Activated T-cell treated with anti-CD3 and anti-CD28 coated beads, Interleukin-2, amount 50 U/mL, for 24 hours (primary cell): ENCODE measurements around the gene CERS6.

Experiments used
- DNase-seq: peaks from one replicate; pipeline ENCODE4 v3.0.0-alpha.2; 2020
- H3K27ac Mint-ChIP-seq: 2 replicates; pipeline ENCODE4 v1.8.0; 2020; ENCODE audit warnings: mild to moderate bottlenecking, mixed read lengths
- H3K27me3 Mint-ChIP-seq: 2 replicates; pipeline ENCODE4 v1.8.0; 2020; ENCODE audit warnings: mixed read lengths
- H3K36me3 Mint-ChIP-seq: 2 replicates; pipeline ENCODE4 v1.8.0; 2020; ENCODE audit warnings: low read depth, mixed read lengths
- H3K4me1 Mint-ChIP-seq: 2 replicates; pipeline ENCODE4 v1.8.0; 2020; ENCODE audit warnings: low read depth, mixed read lengths
- H3K4me3 Mint-ChIP-seq: 2 replicates; pipeline ENCODE4 v1.8.0; 2020; ENCODE audit warnings: mild to moderate bottlenecking, moderate library complexity, mixed read lengths
- H3K9me3 Mint-ChIP-seq: 2 replicates; pipeline ENCODE4 v1.8.0; 2020; ENCODE audit warnings: mixed read lengths

CERS6 gene

GRCh38 chr2:168432565-168433186 lies 23.4 kb upstream of the CERS6 start:
- no peaks in the 10 kb centered on the region for H3K27me3 Mint-ChIP-seq
- peaks cover 51% of the 10 kb centered on the region for H3K4me1 Mint-ChIP-seq
- no peak for DNase-seq
- no peaks in the 10 kb centered on the region for H3K36me3 Mint-ChIP-seq
- H3K4me3 Mint-ChIP-seq = no peak overlapping the region
- no peaks in the 10 kb centered on the region for H3K9me3 Mint-ChIP-seq
- H3K27ac Mint-ChIP-seq = peak overlapping the region; percentile 88

GRCh38 chr2:168433527-168433926 lies 22.5 kb upstream of the CERS6 start:
- H3K27me3 Mint-ChIP-seq = no peaks in the 10 kb centered on the region
- peaks cover 51% of the 10 kb centered on the region for H3K4me1 Mint-ChIP-seq
- H3K27ac Mint-ChIP-seq = peak overlapping the region; percentile 39
- no peak for DNase-seq
- no peak overlapping the region for H3K4me3 Mint-ChIP-seq
- H3K36me3 Mint-ChIP-seq = no peaks in the 10 kb centered on the region
- no peaks in the 10 kb centered on the region for H3K9me3 Mint-ChIP-seq

- peaks cover 55% of the 10 kb centered on the region for H3K4me1 Mint-ChIP-seq
- no peak overlapping the region for H3K4me3 Mint-ChIP-seq
- DNase-seq = no peak
- no peaks in the 10 kb centered on the region for H3K27me3 Mint-ChIP-seq
- H3K27ac Mint-ChIP-seq = no peak overlapping the region
- H3K36me3 Mint-ChIP-seq = no peaks in the 10 kb centered on the region
- H3K9me3 Mint-ChIP-seq = no peaks in the 10 kb centered on the region
Measured at GRCh38 chr2:168434146-168434545, 21.9 kb upstream of the CERS6 start.

- no peak for DNase-seq
- H3K4me1 Mint-ChIP-seq = peaks cover 57% of the 10 kb centered on the region
- no peaks in the 10 kb centered on the region for H3K9me3 Mint-ChIP-seq
- no peak overlapping the region for H3K27ac Mint-ChIP-seq
- no peaks in the 10 kb centered on the region for H3K36me3 Mint-ChIP-seq
- no peak overlapping the region for H3K4me3 Mint-ChIP-seq
- no peaks in the 10 kb centered on the region for H3K27me3 Mint-ChIP-seq
Measured at GRCh38 chr2:168436840-168437239, 19.2 kb upstream of the CERS6 start.

DNA sequence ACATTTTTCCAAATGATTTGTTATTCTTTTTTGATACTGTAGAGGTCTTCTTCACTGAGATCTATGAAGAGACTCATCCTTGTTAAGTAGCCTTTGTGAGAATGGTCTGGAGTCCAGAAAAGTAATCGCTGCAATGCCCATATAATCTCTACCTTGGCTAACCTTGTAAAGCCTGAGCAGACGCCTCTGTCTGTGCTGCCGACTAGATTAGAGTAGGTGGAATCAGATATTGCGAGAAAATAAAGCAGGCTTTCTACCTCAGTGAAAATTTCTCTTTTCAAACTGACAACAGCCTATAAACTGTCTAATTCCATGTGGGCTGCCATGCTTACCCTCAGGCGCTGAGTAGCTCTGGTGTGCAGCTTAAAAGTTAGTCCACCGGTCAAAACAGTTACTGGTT lies 17.5 kb upstream of the CERS6 start:
- Mint-ChIP-seq H3K27me3 (no peaks in the 10 kb centered on the region), H3K4me3 (no peak overlapping the region), H3K36me3 (no peaks in the 10 kb centered on the region), H3K9me3 (no peaks in the 10 kb centered on the region), H3K4me1 (peaks cover 44% of the 10 kb centered on the region), H3K27ac (no peak overlapping the region)
- no peak for DNase-seq

DNA sequence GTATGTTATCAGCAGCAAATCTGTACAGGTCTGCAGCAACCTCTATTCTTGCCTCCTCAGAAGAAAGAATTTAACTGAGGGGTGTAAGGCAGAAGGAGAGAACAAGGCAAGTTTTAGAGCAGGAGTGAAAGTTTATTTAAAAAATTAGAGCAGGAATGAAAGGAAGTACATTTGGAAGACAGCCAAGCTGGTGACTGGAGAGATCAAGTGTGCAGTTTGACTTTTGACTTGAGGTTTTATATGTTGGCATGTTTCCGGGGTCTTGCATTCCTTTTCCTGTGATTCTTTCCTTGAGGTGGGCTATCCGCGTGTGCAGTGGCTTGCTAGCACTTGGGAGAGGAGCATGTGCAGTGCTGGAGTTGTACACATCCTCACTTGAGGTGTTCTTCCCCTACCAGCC lies 16.5 kb upstream of the CERS6 start:
- Mint-ChIP-seq H3K9me3 (peaks cover 4% of the 10 kb centered on the region), H3K4me1 (peaks cover 35% of the 10 kb centered on the region), H3K27me3 (no peaks in the 10 kb centered on the region), H3K4me3 (no peak overlapping the region), H3K36me3 (no peaks in the 10 kb centered on the region), H3K27ac (no peak overlapping the region)
- DNase-seq = no peak

GRCh38 chr2:168441214-168441872 lies 14.7 kb upstream of the CERS6 start:
- Mint-ChIP-seq H3K4me3 (no peak overlapping the region), H3K36me3 (no peaks in the 10 kb centered on the region)

DNA sequence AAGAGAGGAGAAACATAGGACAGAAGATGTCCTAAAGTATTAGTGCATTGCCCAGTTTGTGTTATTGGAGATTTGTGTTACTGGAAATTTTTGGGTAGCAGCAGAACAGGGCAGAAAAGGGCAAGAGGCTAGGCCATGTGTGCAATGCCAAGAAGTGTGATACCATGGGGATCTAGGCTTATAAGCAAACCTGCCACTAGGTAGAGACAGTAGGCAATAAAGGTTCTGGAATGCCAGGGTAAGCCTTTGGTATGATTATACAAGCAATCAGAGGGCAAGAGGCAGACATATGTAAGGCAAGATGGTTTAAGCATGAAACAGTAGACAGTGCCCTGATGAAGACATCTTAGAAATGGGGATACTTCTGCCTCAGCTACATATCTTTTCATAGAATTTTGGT lies 12.3 kb upstream of the CERS6 start:
- Mint-ChIP-seq H3K27ac (no peak overlapping the region), H3K4me1 (peaks cover 23% of the 10 kb centered on the region), H3K4me3 (no peak overlapping the region), H3K36me3 (no peaks in the 10 kb centered on the region), H3K27me3 (no peaks in the 10 kb centered on the region), H3K9me3 (peaks cover 14% of the 10 kb centered on the region)
- no peak for DNase-seq

More at GRCh38 chr2:168441214-168441872, 14.7 kb upstream of the CERS6 start:
- Mint-ChIP-seq H3K27ac (no peak overlapping the region), H3K9me3 (peaks cover 12% of the 10 kb centered on the region), H3K4me1 (peaks cover 27% of the 10 kb centered on the region), H3K27me3 (no peaks in the 10 kb centered on the region)
- no peak for DNase-seq

DNA sequence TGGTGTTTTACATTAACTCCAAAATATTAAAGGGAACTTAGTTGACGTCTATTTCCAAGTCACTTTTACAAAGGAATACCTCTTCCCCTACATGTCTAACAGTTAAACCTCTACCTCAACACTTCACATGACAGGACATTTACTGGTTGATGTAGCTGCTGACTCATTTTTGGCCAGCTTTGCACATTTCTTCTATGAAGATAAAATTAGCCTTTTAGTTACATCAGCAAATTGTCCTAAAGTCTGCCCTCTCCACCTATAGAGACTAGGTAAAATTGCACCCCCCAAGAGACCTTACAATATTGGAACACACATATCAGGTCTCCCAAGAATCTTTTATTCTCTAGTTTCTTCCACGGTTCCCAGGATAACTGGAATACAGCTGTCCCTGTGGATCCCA lies 10.1 kb upstream of the CERS6 start:
- DNase-seq = no peak
- Mint-ChIP-seq H3K36me3 (no peaks in the 10 kb centered on the region), H3K4me3 (no peak overlapping the region), H3K27ac (no peak overlapping the region), H3K4me1 (peaks cover 24% of the 10 kb centered on the region), H3K27me3 (no peaks in the 10 kb centered on the region), H3K9me3 (peaks cover 14% of the 10 kb centered on the region)

GRCh38 chr2:168448980-168449379 lies 7.1 kb upstream of the CERS6 start:
- no peak overlapping the region for H3K4me3 Mint-ChIP-seq
- no peaks in the 10 kb centered on the region for H3K27me3 Mint-ChIP-seq
- no peak overlapping the region for H3K27ac Mint-ChIP-seq
- H3K4me1 Mint-ChIP-seq = peaks cover 27% of the 10 kb centered on the region
- DNase-seq = no peak
- no peaks in the 10 kb centered on the region for H3K36me3 Mint-ChIP-seq
- H3K9me3 Mint-ChIP-seq = peaks cover 14% of the 10 kb centered on the region

DNA sequence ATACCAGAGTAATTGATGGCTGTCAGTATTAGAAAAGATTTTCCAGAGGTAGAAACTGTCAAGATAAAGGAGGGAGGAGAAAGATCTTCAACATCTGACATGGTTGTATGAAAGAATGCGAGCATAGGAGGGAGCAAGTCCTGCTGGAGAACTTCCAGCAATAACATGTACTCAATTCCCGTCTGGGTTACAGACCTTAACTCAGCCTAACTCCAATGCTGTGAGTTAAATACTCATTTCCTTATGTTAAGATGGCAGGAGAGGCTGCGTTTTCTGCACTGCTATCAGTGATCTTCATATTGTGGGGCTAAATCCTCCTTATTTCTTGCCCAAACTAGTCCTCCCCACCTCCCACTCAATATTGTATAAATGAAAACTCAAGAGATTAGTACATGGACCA lies 6.7 kb upstream of the CERS6 start:
- H3K27ac Mint-ChIP-seq = no peak overlapping the region
- no peaks in the 10 kb centered on the region for H3K27me3 Mint-ChIP-seq
- peaks cover 27% of the 10 kb centered on the region for H3K4me1 Mint-ChIP-seq
- no peak overlapping the region for H3K4me3 Mint-ChIP-seq
- DNase-seq = no peak
- H3K36me3 Mint-ChIP-seq = no peaks in the 10 kb centered on the region
- H3K9me3 Mint-ChIP-seq = peaks cover 11% of the 10 kb centered on the region

- Mint-ChIP-seq H3K4me3 (no peak overlapping the region), H3K4me1 (peaks cover 27% of the 10 kb centered on the region), H3K27ac (no peak overlapping the region)
Measured at GRCh38 chr2:168450171-168450570, 5.9 kb upstream of the CERS6 start.

GRCh38 chr2:168450732-168451131 lies 5.3 kb upstream of the CERS6 start:
- peaks cover 6% of the 10 kb centered on the region for H3K9me3 Mint-ChIP-seq
- H3K27me3 Mint-ChIP-seq = no peaks in the 10 kb centered on the region
- no peak for DNase-seq
- H3K4me3 Mint-ChIP-seq = no peak overlapping the region
- H3K36me3 Mint-ChIP-seq = no peaks in the 10 kb centered on the region
- H3K27ac Mint-ChIP-seq = no peak overlapping the region
- H3K4me1 Mint-ChIP-seq = peaks cover 27% of the 10 kb centered on the region

More at GRCh38 chr2:168450171-168450570, 5.9 kb upstream of the CERS6 start:
- H3K9me3 Mint-ChIP-seq = peaks cover 6% of the 10 kb centered on the region
- no peak for DNase-seq
- no peaks in the 10 kb centered on the region for H3K36me3 Mint-ChIP-seq
- H3K27me3 Mint-ChIP-seq = no peaks in the 10 kb centered on the region

DNA sequence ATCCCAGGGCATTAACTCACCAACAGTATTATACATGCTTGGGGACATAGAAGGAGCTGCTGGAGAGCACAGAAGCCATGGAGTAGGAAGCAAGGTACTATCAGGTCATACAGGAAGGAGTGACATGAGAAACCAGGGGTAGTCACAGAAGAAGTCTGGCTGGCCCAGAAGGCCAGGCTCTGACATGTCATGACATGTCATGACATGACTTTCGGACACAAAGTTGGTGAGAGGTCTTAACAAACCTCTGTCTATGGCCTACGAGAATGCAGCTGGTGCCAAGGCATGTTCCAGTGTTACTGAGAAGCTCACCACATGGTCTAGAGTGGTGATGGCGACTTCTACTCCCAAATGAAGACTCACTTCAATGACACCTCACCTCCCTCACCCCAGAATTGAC lies 3.3 kb upstream of the CERS6 start:
- no peaks in the 10 kb centered on the region for H3K27me3 Mint-ChIP-seq
- DNase-seq = no peak
- H3K4me3 Mint-ChIP-seq = no peak overlapping the region

GRCh38 chr2:168453404-168453803 lies 2.7 kb upstream of the CERS6 start:
- Mint-ChIP-seq H3K27ac (no peak overlapping the region), H3K27me3 (no peaks in the 10 kb centered on the region), H3K4me3 (no peak overlapping the region), H3K9me3 (no peaks in the 10 kb centered on the region), H3K4me1 (peaks cover 41% of the 10 kb centered on the region), H3K36me3 (peaks cover 8% of the 10 kb centered on the region)
- DNase-seq = no peak

More for the DNA sequence above, 3.3 kb upstream of the CERS6 start:
- Mint-ChIP-seq H3K4me1 (peaks cover 35% of the 10 kb centered on the region), H3K27ac (no peak overlapping the region), H3K36me3 (peaks cover 8% of the 10 kb centered on the region), H3K9me3 (peaks cover 2% of the 10 kb centered on the region)
